OCI-LY1 (cell line): ENCODE results near the gene TOR1B.
"Not testable (repeated sequence)": the region's sequence is repeated elsewhere in the genome, so short reads cannot be mapped to it uniquely, and the experiment has no call there.

ENCODE experiments used
- H2AFZ ChIP-seq: fragments of 200-600 bp; sonication (generic), shearing (Covaris generic); 2 replicates; pipeline ENCODE4 v1.6.0; 2014; ENCODE audit warnings: antibody characterized with exemption, mild to moderate bottlenecking, low read length
- H3F3A ChIP-seq: fragments of 200-600 bp; sonication (generic), shearing (Covaris generic); 2 replicates; pipeline ENCODE4 v1.6.0; 2014; ENCODE audit warnings: mild to moderate bottlenecking, antibody characterized with exemption, low read length, moderate library complexity; ENCODE audit not compliant: insufficient read depth
- H3K27ac ChIP-seq: fragments of 200-600 bp; sonication (generic); 2 replicates; pipeline ENCODE4 v1.5.1; 2014; ENCODE audit warnings: low read length, mixed run types, mild to moderate bottlenecking, low read depth; ENCODE audit not compliant: poor library complexity, severe bottlenecking
- H3K27me3 ChIP-seq: fragments of 200-600 bp; sonication (generic); 2 replicates; pipeline ENCODE4 v1.6.0; 2014; ENCODE audit warnings: antibody characterized with exemption, mild to moderate bottlenecking, low read length, moderate library complexity; ENCODE audit not compliant: insufficient read depth
- H3K36me3 ChIP-seq: fragments of 200-600 bp; sonication (generic); 2 replicates; pipeline ENCODE4 v1.6.1; 2014; ENCODE audit warnings: mild to moderate bottlenecking, antibody characterized with exemption, low read length, moderate library complexity, mixed read lengths; ENCODE audit not compliant: insufficient read depth
- H3K4me1 ChIP-seq: fragments of 200-600 bp; sonication (generic); 2 replicates; pipeline ENCODE4 v1.5.1; 2014; ENCODE audit warnings: mild to moderate bottlenecking, low read length, moderate library complexity; ENCODE audit not compliant: insufficient read depth, severe bottlenecking
- H3K4me2 ChIP-seq: fragments of 200-600 bp; sonication (generic), shearing (Covaris generic); 2 replicates; pipeline ENCODE4 v1.6.1; 2014; ENCODE audit warnings: low read length
- H3K4me3 ChIP-seq: fragments of 200-600 bp; sonication (generic); 2 replicates; pipeline ENCODE4 v1.5.1; 2014; ENCODE audit warnings: low read length, low read depth, mild to moderate bottlenecking, mixed read lengths; ENCODE audit not compliant: poor library complexity, severe bottlenecking
- H3K79me2 ChIP-seq: fragments of 200-600 bp; shearing (Covaris generic); 2 replicates; pipeline ENCODE4 v1.6.1; 2016; ENCODE audit warnings: mixed run types, low read length, mixed read lengths; ENCODE audit not compliant: insufficient read depth
- H3K9ac ChIP-seq: fragments of 200-600 bp; sonication (generic), shearing (Covaris generic); 2 replicates; pipeline ENCODE4 v1.6.1; 2014; ENCODE audit warnings: mild to moderate bottlenecking, low read length, mixed read lengths
- H3K9me2 ChIP-seq: fragments of 200-600 bp; sonication (generic), shearing (Covaris generic); 2 replicates; pipeline ENCODE4 v1.6.1; 2014; ENCODE audit warnings: low read depth, mild to moderate bottlenecking, low read length, mixed read lengths
- H3K9me3 ChIP-seq: fragments of 200-600 bp; shearing (Covaris generic); 2 replicates; pipeline ENCODE4 v1.6.1; 2014; ENCODE audit warnings: low read length, mixed read lengths
- H4K20me1 ChIP-seq: fragments of 200-600 bp; sonication (generic), shearing (Covaris generic); 2 replicates; pipeline ENCODE4 v1.6.0; 2016; ENCODE audit warnings: mild to moderate bottlenecking, low read length; ENCODE audit not compliant: insufficient read depth
- EZH2 ChIP-seq: fragments of 200-600 bp; sonication (generic), shearing (Covaris generic); IDR thresholded peaks from 2 replicates; pipeline ENCODE4 v1.8.0; 2017; ENCODE audit warnings: borderline replicate concordance, mixed run types, mild to moderate bottlenecking, antibody characterized with exemption, low read length, moderate library complexity, mixed read lengths
- TF ChIP-seq, protein P1 (sequence below): fragments of 200-600 bp; sonication (generic), shearing (Covaris generic); IDR thresholded peaks from 2 replicates; pipeline ENCODE4 v1.5.1; 2017; ENCODE audit warnings: mild to moderate bottlenecking, antibody characterized with exemption, low read length, moderate library complexity, mixed read lengths

The TOR1B gene

DNA sequence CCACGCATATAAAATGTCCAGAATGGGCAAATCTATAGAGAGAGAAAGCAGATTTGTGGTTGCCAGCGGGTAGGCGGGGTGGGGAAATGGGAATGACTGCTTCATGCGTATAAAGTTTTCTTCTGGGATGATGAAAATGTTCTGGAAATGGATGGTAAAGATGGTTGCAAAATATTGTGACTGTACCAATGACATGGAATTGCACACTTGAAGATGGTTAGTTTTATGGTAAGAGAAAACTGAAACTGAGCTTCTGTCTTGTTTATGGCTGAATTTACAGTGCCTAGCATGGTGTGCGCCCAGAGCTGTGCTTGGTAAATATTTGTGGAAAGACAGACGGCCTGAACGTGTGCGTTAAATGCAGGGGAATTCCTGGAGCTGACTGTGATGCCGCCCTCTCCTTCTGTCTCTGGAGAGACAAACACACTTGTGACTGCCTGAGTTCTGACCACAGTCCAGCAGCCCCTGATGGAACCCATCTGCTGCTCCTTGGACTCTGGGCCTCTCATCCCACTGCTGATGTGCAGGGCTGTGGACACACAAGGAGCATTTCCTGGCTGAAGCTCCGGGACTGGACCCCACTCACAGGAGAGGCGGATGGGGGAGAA lies 41.6 kb upstream of the TOR1B start:
- Histone ChIP-seq H3F3A (no peaks in the 10 kb centered on the region), H3K36me3 (no peaks in the 10 kb centered on the region), H3K4me1 (no peaks in the 10 kb centered on the region), H3K27me3 (no peaks in the 10 kb centered on the region), H3K79me2 (no peaks in the 10 kb centered on the region), H3K27ac (no peak overlapping the region), H3K9me2 (no peaks in the 10 kb centered on the region), H3K9ac (no peak overlapping the region), H2AFZ (no peak overlapping the region), H3K4me3 (no peak overlapping the region), H3K9me3 (no peaks in the 10 kb centered on the region), H4K20me1 (no peaks in the 10 kb centered on the region), H3K4me2 (no peak overlapping the region)
- TF ChIP-seq, protein P1, sequence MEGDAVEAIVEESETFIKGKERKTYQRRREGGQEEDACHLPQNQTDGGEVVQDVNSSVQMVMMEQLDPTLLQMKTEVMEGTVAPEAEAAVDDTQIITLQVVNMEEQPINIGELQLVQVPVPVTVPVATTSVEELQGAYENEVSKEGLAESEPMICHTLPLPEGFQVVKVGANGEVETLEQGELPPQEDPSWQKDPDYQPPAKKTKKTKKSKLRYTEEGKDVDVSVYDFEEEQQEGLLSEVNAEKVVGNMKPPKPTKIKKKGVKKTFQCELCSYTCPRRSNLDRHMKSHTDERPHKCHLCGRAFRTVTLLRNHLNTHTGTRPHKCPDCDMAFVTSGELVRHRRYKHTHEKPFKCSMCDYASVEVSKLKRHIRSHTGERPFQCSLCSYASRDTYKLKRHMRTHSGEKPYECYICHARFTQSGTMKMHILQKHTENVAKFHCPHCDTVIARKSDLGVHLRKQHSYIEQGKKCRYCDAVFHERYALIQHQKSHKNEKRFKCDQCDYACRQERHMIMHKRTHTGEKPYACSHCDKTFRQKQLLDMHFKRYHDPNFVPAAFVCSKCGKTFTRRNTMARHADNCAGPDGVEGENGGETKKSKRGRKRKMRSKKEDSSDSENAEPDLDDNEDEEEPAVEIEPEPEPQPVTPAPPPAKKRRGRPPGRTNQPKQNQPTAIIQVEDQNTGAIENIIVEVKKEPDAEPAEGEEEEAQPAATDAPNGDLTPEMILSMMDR: no peak
- TF ChIP-seq EZH2: no peak

DNA sequence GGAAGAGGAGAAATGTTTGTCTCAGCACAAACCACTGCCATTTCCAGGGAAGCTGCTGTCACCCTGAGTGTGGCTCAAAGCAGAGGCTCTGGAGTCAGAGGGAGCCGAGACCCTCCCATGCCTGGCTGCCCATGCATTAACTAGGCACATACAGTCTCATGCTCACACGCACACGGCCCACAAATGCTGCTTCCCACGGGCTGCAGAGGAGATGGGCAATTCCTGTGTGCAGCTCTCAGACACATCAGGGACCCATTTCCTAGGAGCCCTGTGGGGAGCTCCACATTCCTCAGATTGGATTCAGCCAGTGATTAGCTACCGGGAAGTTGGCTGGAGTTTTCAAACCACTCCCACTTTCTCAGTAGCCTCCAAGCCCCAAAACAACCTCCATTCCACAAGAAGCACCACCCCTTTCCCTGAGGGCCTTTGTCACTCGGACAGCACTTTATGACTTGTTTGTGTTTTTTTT lies 41.0 kb upstream of the TOR1B start:
- Histone ChIP-seq H3K79me2 (no peaks in the 10 kb centered on the region), H3K27ac (no peak overlapping the region), H3K4me2 (no peak overlapping the region), H3K4me1 (no peaks in the 10 kb centered on the region), H3F3A (no peaks in the 10 kb centered on the region), H3K9me2 (no peaks in the 10 kb centered on the region), H3K36me3 (no peaks in the 10 kb centered on the region), H3K27me3 (no peaks in the 10 kb centered on the region), H3K9ac (no peak overlapping the region), H3K4me3 (no peak overlapping the region), H4K20me1 (no peaks in the 10 kb centered on the region), H3K9me3 (no peaks in the 10 kb centered on the region), H2AFZ (no peak overlapping the region)
- TF ChIP-seq, protein P1: no peak
- TF ChIP-seq EZH2: no peak

DNA sequence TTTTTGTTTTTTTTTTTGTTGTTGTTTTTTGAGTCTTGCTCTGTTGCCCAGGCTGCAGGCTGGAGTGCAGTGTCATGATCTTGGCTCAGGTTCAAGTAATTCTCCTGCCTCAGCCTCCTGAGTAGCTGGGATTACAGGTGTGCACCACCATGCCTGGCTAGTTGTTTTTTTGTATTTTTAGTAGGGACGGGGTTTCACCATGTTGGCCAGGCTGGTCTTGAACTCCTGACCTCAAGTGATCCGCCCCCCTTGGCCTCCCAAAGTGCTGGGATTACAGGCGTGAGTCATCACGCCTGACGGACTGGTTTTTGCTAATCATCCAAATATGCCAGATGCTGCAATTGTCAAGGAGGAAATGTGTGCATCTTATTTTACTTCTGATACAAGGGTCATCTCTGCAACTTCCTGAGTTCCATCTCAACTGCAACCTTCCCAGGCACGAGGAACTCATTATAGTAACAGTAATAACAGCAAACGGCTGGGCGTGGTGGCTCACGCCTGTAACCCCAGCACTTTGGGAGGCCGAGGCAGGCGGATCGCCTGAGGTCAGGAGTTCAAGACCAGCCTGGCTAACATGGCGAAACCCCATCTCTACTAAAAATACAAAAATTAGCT lies 40.5 kb upstream of the TOR1B start:
- H3F3A ChIP-seq, H2AFZ ChIP-seq, H3K4me2 ChIP-seq, H3K27me3 ChIP-seq, H3K27ac ChIP-seq, H4K20me1 ChIP-seq, H3K4me3 ChIP-seq, H3K9me3 ChIP-seq, H3K4me1 ChIP-seq, H3K9me2 ChIP-seq, H3K9ac ChIP-seq, H3K36me3 ChIP-seq, H3K79me2 ChIP-seq: not testable (repeated sequence)
